ENCODE data around the gene SIVA1.

DNA sequence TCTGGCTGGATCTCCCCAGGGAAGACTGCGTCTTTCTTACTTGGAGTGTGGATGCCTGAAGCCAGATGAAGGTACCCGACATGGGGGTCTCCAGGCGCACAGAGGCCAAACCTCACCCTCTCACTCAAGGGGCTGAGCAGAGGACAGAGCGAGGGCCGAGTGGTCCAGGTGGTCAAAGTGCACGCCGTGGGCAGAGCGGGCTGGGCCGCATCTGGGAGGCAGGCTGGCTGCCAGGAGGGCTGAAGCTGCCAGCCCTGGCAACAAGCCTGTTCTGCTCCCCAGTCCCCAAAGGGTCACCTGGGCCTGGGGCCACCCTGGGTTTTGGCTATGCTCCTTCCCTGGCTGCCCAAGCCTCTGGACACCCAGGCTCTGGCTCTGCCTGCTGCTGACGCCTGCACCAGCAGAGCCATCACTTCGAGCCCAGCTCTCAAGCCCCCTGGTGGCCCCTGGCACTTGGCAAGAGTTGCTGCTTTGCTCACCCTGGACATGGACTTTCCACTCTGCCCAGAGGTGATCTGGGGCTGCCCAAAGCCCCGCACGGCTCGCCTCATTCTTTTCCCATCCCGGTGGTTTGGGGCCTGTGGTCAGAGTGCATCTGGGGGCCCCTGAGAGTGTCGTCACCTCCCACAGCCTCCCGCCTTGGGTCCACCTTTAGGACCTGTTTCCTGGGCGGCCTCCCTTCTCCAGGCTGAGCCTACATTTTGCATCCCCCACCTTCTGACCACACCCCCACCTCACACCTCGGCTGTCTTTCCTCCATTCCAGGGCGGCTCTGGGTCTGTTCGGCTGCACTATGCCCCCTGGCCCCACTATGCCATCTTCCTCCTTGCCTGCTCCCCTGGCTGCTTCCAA is 26.1 kb upstream of the SIVA1 start:
- TF ChIP-seq, protein P1, sequence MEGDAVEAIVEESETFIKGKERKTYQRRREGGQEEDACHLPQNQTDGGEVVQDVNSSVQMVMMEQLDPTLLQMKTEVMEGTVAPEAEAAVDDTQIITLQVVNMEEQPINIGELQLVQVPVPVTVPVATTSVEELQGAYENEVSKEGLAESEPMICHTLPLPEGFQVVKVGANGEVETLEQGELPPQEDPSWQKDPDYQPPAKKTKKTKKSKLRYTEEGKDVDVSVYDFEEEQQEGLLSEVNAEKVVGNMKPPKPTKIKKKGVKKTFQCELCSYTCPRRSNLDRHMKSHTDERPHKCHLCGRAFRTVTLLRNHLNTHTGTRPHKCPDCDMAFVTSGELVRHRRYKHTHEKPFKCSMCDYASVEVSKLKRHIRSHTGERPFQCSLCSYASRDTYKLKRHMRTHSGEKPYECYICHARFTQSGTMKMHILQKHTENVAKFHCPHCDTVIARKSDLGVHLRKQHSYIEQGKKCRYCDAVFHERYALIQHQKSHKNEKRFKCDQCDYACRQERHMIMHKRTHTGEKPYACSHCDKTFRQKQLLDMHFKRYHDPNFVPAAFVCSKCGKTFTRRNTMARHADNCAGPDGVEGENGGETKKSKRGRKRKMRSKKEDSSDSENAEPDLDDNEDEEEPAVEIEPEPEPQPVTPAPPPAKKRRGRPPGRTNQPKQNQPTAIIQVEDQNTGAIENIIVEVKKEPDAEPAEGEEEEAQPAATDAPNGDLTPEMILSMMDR (IDR thresholded peaks at IDR 0.05) = no peak
- TF ChIP-seq POLR2AphosphoS5 (IDR thresholded peaks at IDR 0.05) = no peak

Data from transverse colon (tissue), 4 donors.